ENCODE measurements around the gene EPB41. TPM values are rescaled to one million over a fixed set of nuclear protein-coding genes. Genes with fewer than 3 reads are reported as not detected.
"Not testable (repeated sequence)": the region's sequence is repeated elsewhere in the genome, so short reads cannot be mapped to it uniquely, and the experiment has no call there.

Gene EPB41
- total RNA-seq, 4 donors from 2014 or later: 16.7 to 30.8 (median 21.7) TPM

DNA sequence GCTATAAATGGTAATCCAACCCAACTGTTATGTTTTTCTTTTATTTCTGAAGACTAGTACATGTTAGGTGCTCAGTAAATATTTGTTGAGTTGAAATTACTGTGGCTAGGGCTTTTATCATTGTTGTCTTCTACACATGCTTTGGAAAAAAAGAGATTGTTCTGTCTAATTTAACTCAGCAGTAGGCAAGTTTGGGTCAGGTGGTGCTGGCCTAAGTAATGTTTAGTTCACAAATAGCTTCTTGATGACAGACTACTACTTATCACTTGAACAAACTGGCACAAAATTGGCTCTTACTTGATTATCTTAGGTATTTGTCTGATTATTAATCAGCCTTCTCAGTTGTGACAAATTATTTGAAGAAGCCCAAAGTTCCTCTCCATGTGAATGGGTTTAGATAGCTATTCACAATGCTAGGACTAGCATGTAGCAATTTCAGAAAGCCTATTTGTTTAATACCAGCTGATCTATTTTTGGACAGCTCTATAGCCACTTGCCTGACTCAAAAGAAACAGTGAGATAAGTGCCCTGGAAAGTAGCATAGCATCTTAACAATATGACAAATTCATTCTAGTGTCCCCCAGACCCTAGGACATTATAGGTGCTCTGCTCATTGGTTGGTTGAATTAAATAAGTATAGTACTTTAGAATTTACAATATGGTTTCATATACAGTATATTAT, 176.7 kb downstream of the EPB41 start:
- Histone ChIP-seq H3K27ac (no peak overlapping the region), H3K4me3 (no peak overlapping the region), H3K9me3 (no peaks in the 10 kb centered on the region), H3K36me3 (no peaks in the 10 kb centered on the region), H3K4me1 (no peaks in the 10 kb centered on the region), H3K27me3 (no peaks in the 10 kb centered on the region)
- no peak for TF ChIP-seq POLR2A (IDR thresholded peaks at IDR 0.05)
- no peak for ATAC-seq

DNA sequence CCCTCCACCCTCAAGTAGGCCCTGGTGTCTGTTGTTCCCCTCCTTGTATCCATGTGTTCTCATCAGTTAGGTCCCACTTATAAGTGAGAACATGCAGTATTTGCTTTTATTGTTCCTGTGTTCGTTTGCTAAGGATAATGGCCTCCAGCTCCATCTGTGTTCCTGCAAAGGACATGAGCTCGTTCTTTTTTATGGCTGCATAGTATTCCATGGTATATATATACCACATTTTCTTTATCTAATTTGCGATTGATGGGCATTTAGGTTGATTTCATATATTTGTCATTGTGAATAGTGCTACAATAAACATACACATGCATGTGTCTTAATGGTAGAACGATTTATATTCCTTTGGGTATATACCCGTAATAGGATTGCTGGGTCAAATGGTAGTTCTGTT, 178.3 kb downstream of the EPB41 start:
- WGBS, 2 donors (ENCODE audit: low coverage in 1 of 2): 90 to 96% methylated on average over 5 of the region's 5 CpGs
- not testable (repeated sequence) for H3K9me3 ChIP-seq, H3K27me3 ChIP-seq, H3K4me3 ChIP-seq, H3K27ac ChIP-seq, H3K36me3 ChIP-seq, ATAC-seq, H3K4me1 ChIP-seq

DNA sequence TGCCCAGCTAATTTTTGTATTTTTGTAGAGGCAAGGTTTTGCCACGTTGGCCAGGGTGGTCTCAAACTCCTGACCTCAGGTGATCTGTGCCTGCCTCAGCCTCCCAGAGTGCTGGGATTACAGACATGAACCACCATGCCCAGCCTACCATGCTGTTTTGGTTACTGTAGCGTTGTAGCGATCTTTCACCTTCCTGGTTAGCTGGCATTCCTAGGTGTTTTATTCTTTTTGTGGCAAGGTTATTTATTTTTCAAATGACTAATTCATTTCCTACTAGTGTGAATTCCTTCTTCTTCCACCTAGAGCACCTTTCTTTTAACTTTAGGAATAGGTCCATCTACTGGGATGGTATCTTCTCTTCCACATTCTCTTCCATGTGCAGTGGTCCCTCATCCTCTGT, 180.1 kb downstream of the EPB41 start:
- Histone ChIP-seq H3K9me3 (no peaks in the 10 kb centered on the region), H3K36me3 (peaks cover 0 to 16% of the 10 kb centered on the region in 2 donors), H3K27ac (no peak overlapping the region), H3K4me3 (no peak overlapping the region), H3K4me1 (no peaks in the 10 kb centered on the region), H3K27me3 (no peaks in the 10 kb centered on the region)
- WGBS, 2 donors (ENCODE audit: low coverage in 1 of 2): 96 to 100% methylated on average over 2 to 3 of the region's 3 CpGs
- no peak for ATAC-seq
- TF ChIP-seq POLR2AphosphoS5 (IDR thresholded peaks at IDR 0.05) (no peak), POLR2A (IDR thresholded peaks at IDR 0.05) (no peak), EP300 (IDR thresholded peaks at IDR 0.05) (no peak)
- TF ChIP-seq, protein P1, sequence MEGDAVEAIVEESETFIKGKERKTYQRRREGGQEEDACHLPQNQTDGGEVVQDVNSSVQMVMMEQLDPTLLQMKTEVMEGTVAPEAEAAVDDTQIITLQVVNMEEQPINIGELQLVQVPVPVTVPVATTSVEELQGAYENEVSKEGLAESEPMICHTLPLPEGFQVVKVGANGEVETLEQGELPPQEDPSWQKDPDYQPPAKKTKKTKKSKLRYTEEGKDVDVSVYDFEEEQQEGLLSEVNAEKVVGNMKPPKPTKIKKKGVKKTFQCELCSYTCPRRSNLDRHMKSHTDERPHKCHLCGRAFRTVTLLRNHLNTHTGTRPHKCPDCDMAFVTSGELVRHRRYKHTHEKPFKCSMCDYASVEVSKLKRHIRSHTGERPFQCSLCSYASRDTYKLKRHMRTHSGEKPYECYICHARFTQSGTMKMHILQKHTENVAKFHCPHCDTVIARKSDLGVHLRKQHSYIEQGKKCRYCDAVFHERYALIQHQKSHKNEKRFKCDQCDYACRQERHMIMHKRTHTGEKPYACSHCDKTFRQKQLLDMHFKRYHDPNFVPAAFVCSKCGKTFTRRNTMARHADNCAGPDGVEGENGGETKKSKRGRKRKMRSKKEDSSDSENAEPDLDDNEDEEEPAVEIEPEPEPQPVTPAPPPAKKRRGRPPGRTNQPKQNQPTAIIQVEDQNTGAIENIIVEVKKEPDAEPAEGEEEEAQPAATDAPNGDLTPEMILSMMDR (IDR thresholded peaks at IDR 0.05): no peak

DNA sequence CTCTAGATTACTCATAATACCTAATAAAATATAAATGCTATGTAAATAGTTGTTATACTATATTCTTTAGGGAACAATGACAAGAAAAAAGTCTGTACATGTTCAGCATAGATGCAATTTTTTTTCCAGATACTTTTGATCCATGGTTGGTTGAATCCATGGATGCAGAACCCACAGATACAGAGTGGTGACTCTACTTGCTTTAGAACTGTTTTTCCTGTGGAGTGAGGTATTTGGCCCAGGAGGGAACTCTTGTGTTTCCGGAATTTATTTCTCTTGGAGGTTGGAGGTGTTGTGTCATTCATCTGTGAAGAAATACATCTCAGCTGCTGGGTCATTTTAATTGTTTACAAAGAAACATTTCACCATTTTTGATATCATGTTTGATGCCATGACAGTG, 180.6 kb downstream of the EPB41 start:
- ATAC-seq: no peak
- no peak for TF ChIP-seq EP300 (IDR thresholded peaks at IDR 0.05)
- TF ChIP-seq POLR2A (IDR thresholded peaks at IDR 0.05): no peak
- no peak for TF ChIP-seq POLR2AphosphoS5 (IDR thresholded peaks at IDR 0.05)
- TF ChIP-seq, protein P1 (IDR thresholded peaks at IDR 0.05): no peak
- Histone ChIP-seq H3K4me1 (no peaks in the 10 kb centered on the region), H3K4me3 (no peak overlapping the region), H3K27me3 (no peaks in the 10 kb centered on the region), H3K27ac (no peak overlapping the region), H3K36me3 (peaks cover 0 to 16% of the 10 kb centered on the region in 2 donors), H3K9me3 (no peaks in the 10 kb centered on the region)
- WGBS, 2 donors (ENCODE audit: low coverage in 1 of 2): 58 to 64% methylated on average over 1 of the region's 1 CpG

DNA sequence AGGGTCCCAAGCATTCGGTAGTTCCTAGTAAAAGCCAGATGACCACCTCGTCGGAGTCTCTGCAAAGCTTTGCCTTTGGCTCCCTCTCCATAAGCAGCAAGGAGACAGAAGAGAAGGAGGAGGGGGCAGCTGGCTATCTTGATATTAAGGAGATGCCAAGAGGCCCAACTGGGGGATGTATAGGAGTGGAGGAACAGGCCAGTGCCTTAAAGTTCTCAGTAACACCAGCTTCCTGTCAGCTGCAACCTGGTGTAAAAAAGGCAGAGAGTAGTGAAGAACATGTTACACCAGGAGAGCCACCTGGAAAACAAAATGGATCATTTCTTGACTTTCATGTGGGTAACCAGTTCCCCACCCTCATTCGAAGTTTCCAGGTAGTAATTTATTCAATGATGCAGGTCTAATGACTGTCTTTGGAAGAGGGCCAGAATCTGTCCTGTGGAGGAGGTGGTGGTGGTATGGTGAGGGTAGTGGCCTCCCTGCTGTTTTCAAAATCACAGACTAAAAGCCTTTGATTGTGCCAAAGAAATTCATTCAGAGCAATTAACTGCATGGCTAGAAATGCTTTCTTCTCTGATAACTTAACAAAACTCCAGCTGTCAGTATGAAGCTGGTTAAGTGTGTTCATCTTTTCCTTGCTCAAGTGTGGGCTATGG, 182.0 kb downstream of the EPB41 start:
- Histone ChIP-seq H3K27ac (no peak overlapping the region), H3K4me3 (no peak overlapping the region), H3K4me1 (no peaks in the 10 kb centered on the region), H3K36me3 (peaks cover 0 to 18% of the 10 kb centered on the region in 2 donors), H3K27me3 (no peaks in the 10 kb centered on the region), H3K9me3 (no peaks in the 10 kb centered on the region)
- TF ChIP-seq, protein P1 (IDR thresholded peaks at IDR 0.05): no peak
- no peak for ATAC-seq
- 55% methylated on average over 4 of the region's 4 CpGs; no CpG with 5 or more reads in 1 of the 2 donors for WGBS, 2 donors (ENCODE audit: low coverage in 1 of 2)

DNA sequence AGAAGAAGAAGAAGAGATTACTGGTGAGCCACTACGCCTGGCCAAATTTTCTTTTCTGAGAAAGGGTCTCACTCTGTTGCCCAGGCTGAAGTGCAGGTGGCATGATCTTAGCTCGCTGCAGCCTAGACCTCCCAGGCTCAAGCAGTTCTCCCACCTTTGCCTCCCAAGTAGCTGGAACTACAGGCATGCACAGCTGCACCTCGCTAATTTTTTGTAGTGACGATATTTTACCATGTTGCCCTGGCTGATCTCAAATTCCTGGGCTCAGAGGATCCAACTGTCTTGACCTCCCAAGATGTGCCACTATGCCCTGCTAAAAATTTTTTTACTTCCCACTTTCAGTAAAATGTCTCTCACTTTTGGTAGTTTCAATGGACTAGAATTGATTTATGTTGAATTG, 184.9 kb downstream of the EPB41 start:
- 55 to 75% methylated on average over 4 of the region's 4 CpGs for WGBS, 2 donors (ENCODE audit: low coverage in 1 of 2)
- no peak for ATAC-seq
- H3K4me1 ChIP-seq: no peaks in the 10 kb centered on the region
- H3K27me3 ChIP-seq: no peaks in the 10 kb centered on the region
- TF ChIP-seq POLR2A (IDR thresholded peaks at IDR 0.05) (no peak), EP300 (IDR thresholded peaks at IDR 0.05) (no peak), POLR2AphosphoS5 (IDR thresholded peaks at IDR 0.05) (no peak)
- TF ChIP-seq, protein P1 (IDR thresholded peaks at IDR 0.05): no peak
- no peak overlapping the region for H3K27ac ChIP-seq
- no peak overlapping the region for H3K4me3 ChIP-seq
- no peaks in the 10 kb centered on the region for H3K9me3 ChIP-seq
- peaks cover 0 to 19% of the 10 kb centered on the region in 2 donors for H3K36me3 ChIP-seq
